Neuronal stem cell (in vitro differentiated cells): ENCODE results near the gene FRMD1.
A peak's percentile ranks its signal among the peaks of the same experiment; 100 is the strongest.

Experiments used
- DNase-seq: peaks from one replicate; pipeline ENCODE4 v3.0.0-alpha.2; 2013; ENCODE audit warnings: low spot score
- H2AFZ ChIP-seq: one replicate; pipeline ENCODE4 v1.6.1; 2013; ENCODE audit warnings: mild to moderate bottlenecking, low read length, inconsistent platforms
- H2AK5ac ChIP-seq: 2 replicates; pipeline ENCODE4 v1.6.1; 2013; ENCODE audit warnings: low read depth, mild to moderate bottlenecking, inconsistent platforms, low read length, moderate library complexity, mixed read lengths
- H2BK120ac ChIP-seq: 2 replicates; pipeline ENCODE4 v1.6.1; 2013; ENCODE audit warnings: low read depth, mild to moderate bottlenecking, inconsistent platforms, low read length, moderate library complexity, mixed read lengths
- H2BK12ac ChIP-seq: one replicate; pipeline ENCODE4 v1.6.1; 2013; ENCODE audit warnings: low read length, inconsistent platforms
- H2BK15ac ChIP-seq: 2 replicates; pipeline ENCODE4 v1.6.1; 2013; ENCODE audit warnings: mild to moderate bottlenecking, low read length, inconsistent platforms, mixed read lengths
- H2BK5ac ChIP-seq: one replicate; pipeline ENCODE4 v1.6.1; 2013; ENCODE audit warnings: inconsistent platforms, mild to moderate bottlenecking, low read length, moderate library complexity
- H3K14ac ChIP-seq: one replicate; pipeline ENCODE4 v1.6.1; 2013; ENCODE audit warnings: low read length, inconsistent platforms
- H3K18ac ChIP-seq: 2 replicates; pipeline ENCODE4 v1.6.1; 2013; ENCODE audit warnings: low read length, inconsistent platforms
- H3K23ac ChIP-seq: 2 replicates; pipeline ENCODE4 v1.6.1; 2013; ENCODE audit warnings: low read depth, mild to moderate bottlenecking, mixed read lengths, low read length, inconsistent platforms; ENCODE audit not compliant: poor library complexity
- H3K27ac ChIP-seq: replicated peaks from 3 replicates; pipeline ENCODE4 v1.5.1; 2013; ENCODE audit warnings: low read length, inconsistent platforms
- H3K27me3 ChIP-seq, 3 experiments: 2 replicates each; pipeline ENCODE4 v1.6.1; 2013; ENCODE audit warnings: low read length in 3 of 3, mild to moderate bottlenecking in 2 of 3, inconsistent platforms in 1 of 3, low read depth in 1 of 3, mixed read lengths in 1 of 3, moderate library complexity in 1 of 3; ENCODE audit not compliant: control insufficient read depth in 3 of 3, insufficient read depth in 3 of 3
- H3K36me3 ChIP-seq, 2 donors: replicated peaks in 1 of 2; 2 replicates each; pipeline ENCODE4 v1.6.1; 2013; ENCODE audit warnings: low read length in 2 of 2; ENCODE audit not compliant: control insufficient read depth in 2 of 2, insufficient read depth in 2 of 2
- H3K4ac ChIP-seq: 2 replicates; pipeline ENCODE4 v1.6.1; 2013; ENCODE audit warnings: inconsistent platforms, mild to moderate bottlenecking, low read length, moderate library complexity
- H3K4me1 ChIP-seq, 2 donors: 1 replicate in 1 of 2; 2 replicates in 1 of 2; pipeline ENCODE4 v1.6.1; 2013; ENCODE audit warnings: low read length in 2 of 2, low read depth in 1 of 2; ENCODE audit not compliant: control insufficient read depth in 2 of 2, insufficient read depth in 1 of 2
- H3K4me2 ChIP-seq: one replicate; pipeline ENCODE4 v1.6.1; 2013; ENCODE audit warnings: mild to moderate bottlenecking, low read length, inconsistent platforms; ENCODE audit not compliant: insufficient read depth, poor library complexity, severe bottlenecking
- H3K4me3 ChIP-seq, 2 donors: 2 replicates each; pipeline ENCODE4 v1.5.1; 2013; ENCODE audit warnings: low read length in 2 of 2, mild to moderate bottlenecking in 2 of 2, inconsistent platforms in 1 of 2, moderate library complexity in 1 of 2
- H3K79me1 ChIP-seq: one replicate; pipeline ENCODE4 v1.6.1; 2013; ENCODE audit warnings: low read depth, mild to moderate bottlenecking, inconsistent platforms, low read length, moderate library complexity
- H3K9ac ChIP-seq: one replicate; pipeline ENCODE4 v1.6.1; 2013; ENCODE audit warnings: mild to moderate bottlenecking, low read depth, low read length, inconsistent platforms; ENCODE audit not compliant: poor library complexity
- H3K9me3 ChIP-seq, 2 donors: replicated peaks in 1 of 2; 2 replicates each; pipeline versions ENCODE3 to v1.6.1; 2013; ENCODE audit warnings: low read length in 2 of 2, mild to moderate bottlenecking in 2 of 2, inconsistent platforms in 1 of 2, low read depth in 1 of 2, mixed read lengths in 1 of 2, moderate library complexity in 1 of 2; ENCODE audit not compliant: control insufficient read depth in 2 of 2, insufficient read depth in 1 of 2
- H4K8ac ChIP-seq: one replicate; pipeline ENCODE4 v1.6.1; 2013; ENCODE audit warnings: low read depth, mild to moderate bottlenecking, inconsistent platforms, low read length, moderate library complexity
- H4K91ac ChIP-seq: one replicate; pipeline ENCODE4 v1.6.1; 2013; ENCODE audit warnings: low read length, low read depth, mild to moderate bottlenecking, inconsistent platforms; ENCODE audit not compliant: poor library complexity
- WGBS, 2 donors: extraction: QIAGEN DNeasy Blood & Tissue Kit; methylation state at CpG; one replicate each; pipeline ENCODE4 v1.1.7; 2013; ENCODE audit warnings: missing lambda C conversion rate in 2 of 2, mixed read lengths in 1 of 2; ENCODE audit not compliant: insufficient read length in 2 of 2, insufficient replicate concordance in 1 of 2; ENCODE audit errors: extremely low coverage in 2 of 2; 5-methylcytosine and 5-hydroxymethylcytosine counted together

Gene FRMD1

DNA sequence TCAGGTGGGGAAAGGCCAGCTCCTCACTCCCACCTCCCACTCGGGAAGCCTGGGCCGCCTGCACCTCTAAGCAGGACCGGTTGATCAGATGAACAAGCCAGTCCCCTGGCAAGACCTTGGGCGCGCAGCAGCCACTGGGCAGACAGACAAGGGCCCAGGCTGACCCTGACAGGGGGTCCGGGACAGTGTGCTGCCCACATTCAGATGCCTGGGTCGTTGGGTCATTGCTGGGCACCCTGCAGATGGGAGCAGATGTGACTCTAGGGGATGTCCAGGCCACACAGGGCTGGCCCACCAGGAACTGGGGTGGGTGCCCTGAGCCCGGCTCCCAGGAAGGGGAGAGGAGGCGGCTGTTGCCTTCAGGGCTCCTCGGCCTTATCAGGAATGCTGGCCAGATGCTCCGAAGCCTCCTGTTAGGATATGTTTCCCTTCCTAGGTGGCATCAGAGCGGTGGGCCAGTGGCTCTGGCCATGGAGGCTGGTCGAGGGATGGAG, 17.3 kb upstream of the FRMD1 start:
- H3K18ac ChIP-seq, result peak overlapping the region; percentile 65
- DNase-seq, result no peak
- H3K9me3 ChIP-seq, result peaks cover 7 to 8% of the 10 kb centered on the region in 2 donors
- no peak overlapping the region for H2BK12ac ChIP-seq
- no peak overlapping the region for H2BK120ac ChIP-seq
- no peak overlapping the region for H3K4me3 ChIP-seq
- H2BK15ac ChIP-seq, result no peak overlapping the region
- no peak overlapping the region for H4K91ac ChIP-seq
- H3K27ac ChIP-seq, result no peak overlapping the region
- H3K36me3 ChIP-seq, result no peaks in the 10 kb centered on the region
- no peaks in the 10 kb centered on the region for H3K79me1 ChIP-seq
- H2AK5ac ChIP-seq, result peak overlapping the region; percentile 91
- peak overlapping the region; percentile 6 for H2BK5ac ChIP-seq
- no peak overlapping the region for H3K4me2 ChIP-seq
- no peak overlapping the region for H4K8ac ChIP-seq
- peak overlapping the region; percentile 31 for H3K14ac ChIP-seq
- H3K27me3 ChIP-seq, result no peaks in the 10 kb centered on the region
- no peak overlapping the region for H3K9ac ChIP-seq
- peaks cover 6 to 11% of the 10 kb centered on the region in 2 donors for H3K4me1 ChIP-seq
- peak overlapping the region; percentile 25 for H3K23ac ChIP-seq
- no CpG with 5 or more reads among the region's 13 CpGs for WGBS, 2 donors
- no peak overlapping the region for H2AFZ ChIP-seq
- no peak overlapping the region for H3K4ac ChIP-seq

DNA sequence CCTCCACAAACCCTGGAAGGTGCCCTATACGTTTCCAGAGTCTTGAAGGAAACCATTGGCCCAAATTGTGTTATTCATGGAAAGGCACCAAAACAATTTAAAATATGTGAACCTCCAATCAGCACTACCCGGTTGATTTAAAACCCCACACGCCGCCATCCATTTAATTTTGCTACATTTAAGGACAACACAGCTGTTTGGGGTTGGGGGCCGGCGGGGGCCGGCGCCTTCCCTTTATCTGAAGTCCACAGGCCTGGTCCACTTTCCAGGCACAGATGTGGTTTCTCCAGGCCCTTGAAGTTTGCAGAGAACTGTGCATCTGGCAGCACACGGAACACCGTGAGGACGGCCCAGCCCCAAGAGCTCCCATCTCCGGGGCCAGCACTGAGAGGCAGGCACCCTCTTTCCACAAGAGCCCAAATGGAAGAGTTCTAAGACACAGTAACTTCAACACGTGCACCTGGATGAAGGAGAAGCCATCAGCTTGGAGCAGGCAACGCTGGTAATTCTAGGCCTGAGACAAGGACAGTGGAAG, 16.8 kb upstream of the FRMD1 start:
- no peak overlapping the region for H4K91ac ChIP-seq
- DNase-seq, result no peak
- no peak overlapping the region for H2BK15ac ChIP-seq
- no peak overlapping the region for H3K14ac ChIP-seq
- no peak overlapping the region for H3K9ac ChIP-seq
- H3K4me3 ChIP-seq, result no peak overlapping the region
- H2BK5ac ChIP-seq, result no peak overlapping the region
- H3K4me1 ChIP-seq, result peaks cover 6 to 11% of the 10 kb centered on the region in 2 donors
- no peaks in the 10 kb centered on the region for H3K36me3 ChIP-seq
- H3K27ac ChIP-seq, result no peak overlapping the region
- H2AK5ac ChIP-seq, result peak overlapping the region; percentile 91
- no peak overlapping the region for H4K8ac ChIP-seq
- peak overlapping the region; percentile 65 for H3K18ac ChIP-seq
- no CpG with 5 or more reads among the region's 14 CpGs for WGBS, 2 donors
- H3K9me3 ChIP-seq, result peaks cover 7 to 8% of the 10 kb centered on the region in 2 donors
- H3K23ac ChIP-seq, result peak overlapping the region; percentile 25
- no peak overlapping the region for H3K4me2 ChIP-seq
- H2BK120ac ChIP-seq, result no peak overlapping the region
- H2BK12ac ChIP-seq, result no peak overlapping the region
- H3K79me1 ChIP-seq, result no peaks in the 10 kb centered on the region
- no peak overlapping the region for H3K4ac ChIP-seq
- H3K27me3 ChIP-seq, result no peaks in the 10 kb centered on the region
- no peak overlapping the region for H2AFZ ChIP-seq

DNA sequence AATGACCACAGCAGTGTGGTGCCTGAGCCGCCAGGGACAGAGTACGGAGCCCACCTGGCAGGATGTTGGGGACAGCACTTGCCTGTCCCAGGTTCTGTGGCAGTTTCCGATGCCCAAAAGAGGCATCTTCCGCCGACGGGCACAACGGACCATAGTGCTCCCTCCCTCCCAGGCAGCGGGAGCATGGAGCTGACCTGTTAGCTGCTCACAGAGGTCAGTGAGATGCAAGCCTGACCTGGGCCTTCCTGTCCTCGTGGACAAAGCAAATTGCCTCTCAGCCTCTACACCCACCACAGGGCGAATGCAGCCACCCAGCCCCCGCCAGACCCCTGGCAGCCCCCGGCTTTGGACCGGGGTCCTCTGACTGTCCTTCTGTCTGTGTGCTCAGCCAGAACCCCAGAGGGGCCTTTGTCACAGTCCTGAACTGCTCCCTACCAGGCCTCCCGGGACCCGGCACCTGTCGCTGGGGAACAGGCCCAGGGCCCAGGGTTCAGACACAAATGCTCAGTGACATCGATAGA, 16.2 kb upstream of the FRMD1 start:
- H2AFZ ChIP-seq, result peak overlapping the region; percentile 40
- H2BK12ac ChIP-seq, result no peak overlapping the region
- no peak overlapping the region for H4K8ac ChIP-seq
- H3K4me2 ChIP-seq, result no peak overlapping the region
- H3K4me3 ChIP-seq, result no peak overlapping the region
- H2BK15ac ChIP-seq, result peak overlapping the region; percentile 1
- no peak for DNase-seq
- no peaks in the 10 kb centered on the region for H3K27me3 ChIP-seq
- no peak overlapping the region for H3K23ac ChIP-seq
- no peak overlapping the region for H3K9ac ChIP-seq
- no peak overlapping the region for H3K4ac ChIP-seq
- no peaks in the 10 kb centered on the region for H3K79me1 ChIP-seq
- no peak overlapping the region for H2BK5ac ChIP-seq
- H3K36me3 ChIP-seq, result no peaks in the 10 kb centered on the region
- H3K9me3 ChIP-seq, result peaks cover 7 to 8% of the 10 kb centered on the region in 2 donors
- H3K14ac ChIP-seq, result no peak overlapping the region
- H2BK120ac ChIP-seq, result no peak overlapping the region
- no peak overlapping the region for H3K27ac ChIP-seq
- peak overlapping the region; percentile 16 for H3K18ac ChIP-seq
- no CpG with 5 or more reads among the region's 17 CpGs for WGBS, 2 donors
- H3K4me1 ChIP-seq, result peaks cover 6 to 11% of the 10 kb centered on the region in 2 donors
- peak overlapping the region; percentile 83 for H2AK5ac ChIP-seq
- no peak overlapping the region for H4K91ac ChIP-seq

DNA sequence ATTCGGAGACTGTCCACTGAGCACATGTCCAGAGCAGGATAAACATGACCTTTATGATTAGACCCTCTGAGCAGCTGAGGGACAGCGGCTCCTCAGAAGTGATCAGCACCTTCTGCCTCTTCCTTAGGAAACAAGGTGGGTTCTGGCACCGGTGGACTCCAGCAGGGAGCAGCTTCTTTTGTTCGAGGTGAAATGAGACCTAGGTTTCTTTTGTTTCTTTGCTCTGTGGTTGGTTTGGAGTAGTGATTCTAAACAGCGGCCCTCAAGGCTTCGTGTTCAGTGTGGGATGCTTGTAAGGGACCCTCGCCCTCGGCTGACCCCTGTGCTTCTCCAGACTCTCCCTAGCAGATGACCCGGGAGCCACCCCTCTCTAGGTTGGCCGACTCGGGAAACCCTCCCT, 14.6 kb upstream of the FRMD1 start:
- WGBS, 2 donors, result no CpG with 5 or more reads among the region's 11 CpGs
- peak overlapping the region; percentile 41 for H2BK120ac ChIP-seq
- H4K91ac ChIP-seq, result no peak overlapping the region
- peaks cover 7 to 8% of the 10 kb centered on the region in 2 donors for H3K9me3 ChIP-seq
- no peak for DNase-seq
- no peaks in the 10 kb centered on the region for H3K36me3 ChIP-seq
- no peak overlapping the region for H2BK12ac ChIP-seq
- H3K23ac ChIP-seq, result no peak overlapping the region
- no peaks in the 10 kb centered on the region for H3K79me1 ChIP-seq
- H3K4me2 ChIP-seq, result no peak overlapping the region
- no peaks in the 10 kb centered on the region for H3K27me3 ChIP-seq
- no peak overlapping the region for H3K14ac ChIP-seq
- H3K4me1 ChIP-seq, result peaks cover 7 to 16% of the 10 kb centered on the region in 2 donors
- H3K18ac ChIP-seq, result peak overlapping the region; percentile 60
- no peak overlapping the region for H4K8ac ChIP-seq
- no peak overlapping the region for H2BK5ac ChIP-seq
- no peak overlapping the region for H2AFZ ChIP-seq
- no peak overlapping the region for H3K27ac ChIP-seq
- H3K4ac ChIP-seq, result no peak overlapping the region
- H2AK5ac ChIP-seq, result no peak overlapping the region
- no peak overlapping the region for H3K9ac ChIP-seq
- H3K4me3 ChIP-seq, result no peak overlapping the region
- no peak overlapping the region for H2BK15ac ChIP-seq
